ENCODE data around the gene CACNA1D.

The CACNA1D gene

GRCh38 chr3:53495520-53496391 is 1.3 kb downstream of the CACNA1D start:
- no peak for DNase-seq

GRCh38 chr3:53496392-53496670 is 1.9 kb downstream of the CACNA1D start:
- DNase-seq, result no peak

GRCh38 chr3:53496984-53497383 is 2.6 kb downstream of the CACNA1D start:
- no peak for DNase-seq

GRCh38 chr3:53498806-53499641 is 4.6 kb downstream of the CACNA1D start:
- no peak for DNase-seq

- no peak for DNase-seq
Observed at GRCh38 chr3:53500165-53500777, 5.9 kb downstream of the CACNA1D start.

- no peak for DNase-seq
Observed at GRCh38 chr3:53501178-53501577, 6.8 kb downstream of the CACNA1D start.

- no peak for DNase-seq
Observed at GRCh38 chr3:53502737-53503136, 8.3 kb downstream of the CACNA1D start.

- DNase-seq, result no peak
Observed at GRCh38 chr3:53503195-53503594, 8.8 kb downstream of the CACNA1D start.

GRCh38 chr3:53506110-53506762 is 11.8 kb downstream of the CACNA1D start:
- DNase-seq, result no peak

GRCh38 chr3:53506763-53507145 is 12.3 kb downstream of the CACNA1D start:
- DNase-seq, result no peak

GRCh38 chr3:53509494-53509893 is 15.1 kb downstream of the CACNA1D start:
- DNase-seq, result no peak

- DNase-seq, result no peak
Observed at GRCh38 chr3:53510508-53510907, 16.1 kb downstream of the CACNA1D start.

- no peak for DNase-seq
Observed at GRCh38 chr3:53511246-53511645, 16.8 kb downstream of the CACNA1D start.

- no peak for DNase-seq
Observed at GRCh38 chr3:53513556-53514190, 19.3 kb downstream of the CACNA1D start.

GRCh38 chr3:53516339-53516738 is 21.9 kb downstream of the CACNA1D start:
- no peak for DNase-seq

- no peak for DNase-seq
Observed at GRCh38 chr3:53518495-53518981, 24.1 kb downstream of the CACNA1D start.

- DNase-seq, result no peak
Observed at GRCh38 chr3:53519065-53519709, 24.8 kb downstream of the CACNA1D start.

- no peak for DNase-seq
Observed at GRCh38 chr3:53523346-53523745, 28.9 kb downstream of the CACNA1D start.

GRCh38 chr3:53524566-53524965 is 30.2 kb downstream of the CACNA1D start:
- no peak for DNase-seq

GRCh38 chr3:53525765-53526703 is 31.6 kb downstream of the CACNA1D start:
- no peak for DNase-seq

- no peak for DNase-seq
Observed at GRCh38 chr3:53526704-53527055, 32.3 kb downstream of the CACNA1D start.

Data from cortex of kidney (tissue), 1 donor.